Natural killer cell treated with Interleukin-12 subunit alpha and Interleukin-12 subunit beta and Interleukin-15 and Interleukin-18, amount 100 ng/mL, for 72 hours (primary cell): ENCODE data around the gene RHOXF1. TPM values are rescaled to one million over a fixed set of nuclear protein-coding genes. Genes with fewer than 3 reads are reported as not detected.
"Not testable (repeated sequence)": the region's sequence is repeated elsewhere in the genome, so short reads cannot be mapped to it uniquely, and the experiment has no call there.

Source experiments
- ATAC-seq, 2 donors: fragments of 150-1000 bp; cut with Tn5 transposase in 1 of 2; sonication (Bioruptor Pico), chemical (Tn5 transposase) in 1 of 2; 2 replicates each; pipeline ENCODE4 v1.10.0; 2021
- DNase-seq: peaks from one replicate; pipeline ENCODE4 v3.0.0; 2022; ENCODE audit warnings: low spot score
- H3K27ac Mint-ChIP-seq, 2 donors: 1 replicate in 1 of 2; 2 replicates in 1 of 2; pipeline ENCODE4 v1.8.0; 2022; ENCODE audit warnings: mixed read lengths in 2 of 2, mild to moderate bottlenecking in 1 of 2, moderate library complexity in 1 of 2
- H3K27me3 Mint-ChIP-seq, 2 donors: 1 replicate in 1 of 2; 2 replicates in 1 of 2; pipeline ENCODE4 v1.8.0; 2022; ENCODE audit warnings: mixed read lengths in 2 of 2
- H3K36me3 Mint-ChIP-seq: one replicate; pipeline ENCODE4 v1.8.0; 2022; ENCODE audit warnings: mixed read lengths
- H3K4me1 Mint-ChIP-seq, 2 donors: 1 replicate in 1 of 2; 2 replicates in 1 of 2; pipeline ENCODE4 v1.8.0; 2022; ENCODE audit warnings: low read depth in 2 of 2, mixed read lengths in 2 of 2, mild to moderate bottlenecking in 1 of 2
- H3K4me3 Mint-ChIP-seq: one replicate; pipeline ENCODE4 v1.8.0; 2022; ENCODE audit warnings: mixed read lengths
- H3K9me3 Mint-ChIP-seq: 2 replicates; pipeline ENCODE4 v1.8.0; 2022; ENCODE audit warnings: mixed read lengths
- total RNA-seq, 2 donors: library from RNA; stranded (reverse); gene quantifications; one replicate each; pipeline ENCODE4 v1.2.3, GENCODE V29; 2022

RHOXF1 gene
- total RNA-seq, 2 donors from 2014 or later, result not detected

- H3K9me3 Mint-ChIP-seq, result no peaks in the 10 kb centered on the region
- ATAC-seq (peak in 1 of 2 donors; percentile 72), DNase-seq (no peak)
- no peak overlapping the region for H3K27ac Mint-ChIP-seq
- peaks cover 0 to 9% of the 10 kb centered on the region in 2 donors for H3K4me1 Mint-ChIP-seq
- peak overlapping the region; percentile 45 for H3K4me3 Mint-ChIP-seq
- no peaks in the 10 kb centered on the region for H3K36me3 Mint-ChIP-seq
- peaks cover 0 to 2% of the 10 kb centered on the region in 2 donors for H3K27me3 Mint-ChIP-seq
Observed at GRCh38 chrX:120125444-120125843, 9.7 kb upstream of the RHOXF1 start.

- no peaks in the 10 kb centered on the region for H3K36me3 Mint-ChIP-seq
- peak in 1 of 2 donors; percentile 45 for ATAC-seq
- no peak for DNase-seq
- peaks cover 0 to 2% of the 10 kb centered on the region in 2 donors for H3K27me3 Mint-ChIP-seq
- H3K9me3 Mint-ChIP-seq, result no peaks in the 10 kb centered on the region
- H3K27ac Mint-ChIP-seq, result no peak overlapping the region
- H3K4me3 Mint-ChIP-seq, result no peak overlapping the region
- peaks cover 0 to 3% of the 10 kb centered on the region in 2 donors for H3K4me1 Mint-ChIP-seq
Observed at GRCh38 chrX:120120223-120120622, 4.5 kb upstream of the RHOXF1 start.

GRCh38 chrX:120111611-120112010, 4.1 kb downstream of the RHOXF1 start:
- H3K4me1 Mint-ChIP-seq, result no peaks in the 10 kb centered on the region
- no peaks in the 10 kb centered on the region for H3K36me3 Mint-ChIP-seq
- H3K27ac Mint-ChIP-seq, result no peak overlapping the region
- H3K27me3 Mint-ChIP-seq, result peaks cover 0 to 3% of the 10 kb centered on the region in 2 donors
- H3K9me3 Mint-ChIP-seq, result no peaks in the 10 kb centered on the region
- DNase-seq (no peak), ATAC-seq (no peak)
- no peak overlapping the region for H3K4me3 Mint-ChIP-seq

- no peak for ATAC-seq
- Mint-ChIP-seq H3K27ac (no peak overlapping the region), H3K36me3 (no peaks in the 10 kb centered on the region), H3K4me1 (no peaks in the 10 kb centered on the region), H3K4me3 (no peak overlapping the region), H3K27me3 (peaks cover 0 to 3% of the 10 kb centered on the region in 2 donors), H3K9me3 (no peaks in the 10 kb centered on the region)
- no peak for DNase-seq
Observed at GRCh38 chrX:120109378-120109777, 6.3 kb downstream of the RHOXF1 start.

GRCh38 chrX:120104707-120105106, 11.0 kb downstream of the RHOXF1 start:
- H3K36me3 Mint-ChIP-seq, H3K4me3 Mint-ChIP-seq, H3K27me3 Mint-ChIP-seq, H3K9me3 Mint-ChIP-seq, ATAC-seq, H3K4me1 Mint-ChIP-seq, H3K27ac Mint-ChIP-seq, DNase-seq: not testable (repeated sequence)

GRCh38 chrX:120101057-120101456, 14.7 kb downstream of the RHOXF1 start:
- H3K9me3 Mint-ChIP-seq, H3K27me3 Mint-ChIP-seq, H3K36me3 Mint-ChIP-seq: not testable (repeated sequence)

GRCh38 chrX:120090208-120090607, 25.5 kb downstream of the RHOXF1 start:
- no peak overlapping the region for H3K27ac Mint-ChIP-seq
- ATAC-seq (no peak), DNase-seq (no peak)
- no peaks in the 10 kb centered on the region for H3K9me3 Mint-ChIP-seq
- H3K36me3 Mint-ChIP-seq, result no peaks in the 10 kb centered on the region
- peaks cover 0 to 3% of the 10 kb centered on the region in 2 donors for H3K4me1 Mint-ChIP-seq
- peaks cover 0 to 15% of the 10 kb centered on the region in 2 donors for H3K27me3 Mint-ChIP-seq
- H3K4me3 Mint-ChIP-seq, result no peak overlapping the region

More at GRCh38 chrX:120101057-120101456, 14.7 kb downstream of the RHOXF1 start:
- H3K4me1 Mint-ChIP-seq, H3K4me3 Mint-ChIP-seq, DNase-seq, H3K27ac Mint-ChIP-seq, ATAC-seq: not testable (repeated sequence)

- Mint-ChIP-seq H3K4me1 (peaks cover 0 to 3% of the 10 kb centered on the region in 2 donors), H3K9me3 (no peaks in the 10 kb centered on the region), H3K36me3 (no peaks in the 10 kb centered on the region), H3K4me3 (no peak overlapping the region), H3K27ac (no peak overlapping the region), H3K27me3 (peaks cover 0 to 13% of the 10 kb centered on the region in 2 donors)
- no peak for DNase-seq
- ATAC-seq, result no peak
Observed at GRCh38 chrX:120087289-120088017, 28.3 kb downstream of the RHOXF1 start.

- H3K4me3 Mint-ChIP-seq, H3K36me3 Mint-ChIP-seq, DNase-seq, H3K27ac Mint-ChIP-seq, H3K4me1 Mint-ChIP-seq, H3K9me3 Mint-ChIP-seq: not testable (repeated sequence)
- peaks cover 0 to 13% of the 10 kb centered on the region in 2 donors for H3K27me3 Mint-ChIP-seq
- ATAC-seq, result peak in 1 of 2 donors; percentile 61
Observed at GRCh38 chrX:120085553-120086185, 30.0 kb downstream of the RHOXF1 start.

- not testable (repeated sequence) for H3K4me1 Mint-ChIP-seq, H3K27me3 Mint-ChIP-seq, H3K9me3 Mint-ChIP-seq, H3K36me3 Mint-ChIP-seq, H3K4me3 Mint-ChIP-seq, ATAC-seq, H3K27ac Mint-ChIP-seq, DNase-seq
Observed at GRCh38 chrX:120077590-120077989, 38.1 kb downstream of the RHOXF1 start, which contains the start of gene RHOXF2B. Gene RHOXF2B, minus strand, starts transcription at chrX:120077690. Its CDS starts 138 bp downstream, at chrX:120077552.

- H3K27me3 Mint-ChIP-seq, DNase-seq, ATAC-seq, H3K27ac Mint-ChIP-seq, H3K4me1 Mint-ChIP-seq, H3K36me3 Mint-ChIP-seq, H3K9me3 Mint-ChIP-seq, H3K4me3 Mint-ChIP-seq: not testable (repeated sequence)
Observed at GRCh38 chrX:120066169-120066568, 49.5 kb downstream of the RHOXF1 start.

Other genes starting within 250 kb of the RHOXF1 start
- gene RNF113A, start 244.2 kb downstream of the RHOXF1 start, total RNA-seq, result 10 to 100 TPM; 21.6 to 32.3 TPM
- gene NDUFA1, start 244.1 kb downstream of the RHOXF1 start, total RNA-seq, result 10 to 100 TPM; 65.0 to 86.0 TPM
- not detected for gene AKAP14, start 220.0 kb downstream of the RHOXF1 start, total RNA-seq
- 1 to 10 TPM; 7.3 to 8.7 TPM for gene NKAP, start 172.2 kb downstream of the RHOXF1 start, total RNA-seq
- not detected for gene RHOXF2B, start 38.2 kb downstream of the RHOXF1 start, total RNA-seq
- gene RHOXF2, start 42.7 kb upstream of the RHOXF1 start, total RNA-seq, result not detected
- 10 to 100 TPM; 11.2 to 18.1 TPM for gene ZBTB33, start 134.9 kb upstream of the RHOXF1 start, total RNA-seq
- gene TMEM255A, start 195.5 kb upstream of the RHOXF1 start, total RNA-seq, result not detected
- not detected for gene ATP1B4, start 246.2 kb upstream of the RHOXF1 start, total RNA-seq